ENCODE results near the gene CHDH. TPM values are rescaled to one million over a fixed set of nuclear protein-coding genes. Genes with fewer than 3 reads are reported as not detected.

Gene CHDH
- polyA plus RNA-seq, 1 experiment: 0.18 TPM

GRCh38 chr3:53763353-53763752 is 82.9 kb downstream of the CHDH start:
- no peak for TF ChIP-seq CTCF (IDR thresholded peaks at IDR 0.05; ENCODE audit: insufficient read depth, low read depth, low read length)
- no peak for DNase-seq (ENCODE audit: low read depth)
- Histone ChIP-seq H3K4me3 (ENCODE audit: low read depth, low read length) (no peak overlapping the region), H3K36me3 (ENCODE audit: control insufficient read depth, insufficient read depth, low read length) (no peaks in the 10 kb centered on the region), H3K27me3 (ENCODE audit: control insufficient read depth, insufficient read depth, low read length) (peaks cover 8% of the 10 kb centered on the region)
- ChIA-PET POLR2A (no interaction called here), CTCF (no interaction called here)

Small RNAs within 50 kb of the gene (small RNA-seq; reads per million reads assigned to genes)
- not detected for gene AC012467.1 (ENCODE audit: insufficient read length, low read depth, low replicate concordance)

Other genes with a start within 250 kb of the CHDH start
- 0.33 and 0.36 TPM in 2 replicates for gene IL17RB, start 149 bp upstream of the CHDH start, polyA plus RNA-seq (2011; rRNA removed)
- gene ACTR8, start 35.7 kb upstream of the CHDH start, polyA plus RNA-seq (2011; rRNA removed): 33.0 and 36.8 TPM in 2 replicates
- gene SELENOK, start 45.4 kb upstream of the CHDH start, polyA plus RNA-seq (2011; rRNA removed): 20.3 and 37.0 TPM in 2 replicates

All from BJ (cell line).